SH-SY5Y (cell line): ENCODE results near the gene PRRT1.

Source experiments
- GATA2 ChIP-seq: IDR thresholded peaks from 2 replicates; pipeline ENCODE4 v1.6.1; 2011; ENCODE audit warnings: mild to moderate bottlenecking, low read depth, low read length
- GATA3 ChIP-seq: IDR thresholded peaks from 2 replicates; pipeline ENCODE4 v1.6.1; 2011; ENCODE audit warnings: low read depth, mild to moderate bottlenecking, low read length, moderate library complexity

PRRT1 gene

DNA sequence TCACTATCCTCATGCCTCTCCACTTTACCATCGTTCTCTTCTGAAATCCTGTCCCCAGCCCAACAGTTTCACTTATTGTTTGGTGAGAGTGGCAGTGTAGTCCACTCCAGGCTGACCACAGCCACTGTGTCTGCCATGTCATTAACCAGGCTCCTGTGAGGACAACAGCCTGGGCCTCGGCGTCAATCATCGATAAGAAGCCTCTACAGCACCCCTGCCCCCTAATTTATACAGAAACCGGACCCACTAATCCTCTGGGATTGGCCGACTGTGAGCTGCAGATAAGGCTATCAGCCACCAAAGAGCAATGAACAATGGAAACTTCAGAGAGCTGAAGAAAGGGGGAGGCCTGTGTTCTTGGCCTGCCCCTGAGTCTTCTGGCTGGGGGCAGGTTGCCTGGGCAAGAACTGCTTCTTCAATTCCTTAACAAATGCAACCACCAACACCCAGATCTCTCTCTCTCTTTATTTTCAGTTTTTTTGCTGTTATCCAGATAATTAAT, 16.1 kb upstream of the PRRT1 start:
- TF ChIP-seq GATA2 (no peak), GATA3 (no peak)

DNA sequence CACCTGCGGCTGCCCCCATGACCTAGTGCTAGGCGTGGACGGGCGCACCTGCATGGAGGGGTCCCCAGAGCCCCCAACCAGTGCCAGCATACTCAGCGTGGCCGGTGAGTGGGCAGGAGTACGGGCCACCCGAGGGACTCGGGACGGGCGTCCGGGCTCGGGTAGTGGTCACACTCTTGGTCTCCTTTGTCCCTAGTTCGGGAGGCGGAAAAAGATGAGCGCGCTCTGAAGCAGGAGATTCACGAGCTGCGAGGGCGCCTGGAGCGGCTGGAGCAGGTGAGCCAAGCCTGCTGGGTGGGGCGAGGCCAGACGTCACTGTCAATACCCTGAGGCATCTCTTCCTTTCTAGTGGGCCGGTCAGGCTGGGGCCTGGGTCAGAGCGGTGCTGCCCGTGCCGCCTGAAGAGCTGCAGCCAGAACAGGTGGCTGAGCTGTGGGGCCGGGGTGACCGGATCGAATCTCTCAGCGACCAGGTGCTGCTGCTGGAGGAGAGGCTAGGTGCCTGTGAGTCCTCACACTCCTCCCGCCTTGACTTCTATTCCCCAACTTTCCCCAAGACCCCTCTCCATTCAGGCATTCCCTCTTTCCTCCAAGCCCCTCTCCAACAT, 15.5 kb upstream of the PRRT1 start:
- TF ChIP-seq GATA3 (no peak), GATA2 (no peak)

DNA sequence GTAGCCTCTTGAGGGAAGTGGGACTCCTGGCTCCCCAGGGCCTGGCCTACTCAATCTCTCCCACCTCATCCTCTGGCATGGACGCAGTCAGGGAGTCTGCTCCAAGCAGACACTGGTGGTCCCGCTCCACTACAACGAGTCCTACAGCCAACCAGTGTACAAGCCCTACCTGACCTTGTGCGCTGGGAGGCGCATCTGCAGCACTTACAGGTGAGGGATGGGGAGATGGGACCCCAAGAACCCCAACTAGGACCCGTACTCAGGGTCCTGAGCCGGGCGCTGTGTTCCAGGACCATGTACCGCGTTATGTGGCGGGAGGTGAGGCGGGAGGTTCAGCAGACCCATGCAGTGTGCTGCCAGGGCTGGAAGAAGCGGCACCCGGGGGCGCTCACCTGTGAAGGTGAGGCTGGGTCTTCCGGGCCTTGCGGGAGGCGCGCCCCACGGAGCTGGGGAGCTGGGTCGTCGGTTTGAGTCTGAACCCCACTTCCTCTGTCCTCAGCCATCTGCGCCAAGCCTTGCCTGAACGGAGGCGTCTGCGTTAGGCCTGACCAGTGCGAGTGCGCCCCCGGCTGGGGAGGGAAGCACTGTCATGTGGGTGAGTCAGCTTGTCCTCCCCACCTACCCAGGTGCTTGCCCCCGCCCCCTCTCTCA, 14.8 kb upstream of the PRRT1 start:
- TF ChIP-seq GATA2 = no peak

DNA sequence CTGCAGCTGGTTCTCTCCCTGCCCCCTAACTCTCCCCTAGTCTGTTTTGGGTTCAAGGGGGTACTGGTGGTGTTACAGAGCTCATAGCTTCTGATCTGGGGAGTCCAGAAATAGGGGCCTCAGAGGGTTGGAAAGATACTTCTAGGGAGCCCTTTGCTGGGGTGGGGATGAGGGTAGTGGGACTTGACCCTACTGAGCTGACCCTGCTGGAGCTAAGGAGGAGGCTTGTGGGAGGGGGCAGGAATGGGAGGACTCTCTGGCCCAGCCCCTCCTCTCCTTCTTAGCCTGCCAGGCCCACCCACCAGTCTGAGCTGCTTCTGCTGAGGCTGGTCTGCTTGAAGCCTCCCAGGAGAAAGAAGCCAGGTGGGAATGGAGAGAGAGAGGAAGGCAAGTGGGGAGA, 12.6 kb upstream of the PRRT1 start, which contains the start of gene EGFL8:
Gene EGFL8 (plus strand): TSS at position 301 of the 400 bp plus-strand sequence. CDS start 1,571 bp downstream, outside the sequence.
- TF ChIP-seq GATA2 = no peak
- TF ChIP-seq GATA3 = no peak

DNA sequence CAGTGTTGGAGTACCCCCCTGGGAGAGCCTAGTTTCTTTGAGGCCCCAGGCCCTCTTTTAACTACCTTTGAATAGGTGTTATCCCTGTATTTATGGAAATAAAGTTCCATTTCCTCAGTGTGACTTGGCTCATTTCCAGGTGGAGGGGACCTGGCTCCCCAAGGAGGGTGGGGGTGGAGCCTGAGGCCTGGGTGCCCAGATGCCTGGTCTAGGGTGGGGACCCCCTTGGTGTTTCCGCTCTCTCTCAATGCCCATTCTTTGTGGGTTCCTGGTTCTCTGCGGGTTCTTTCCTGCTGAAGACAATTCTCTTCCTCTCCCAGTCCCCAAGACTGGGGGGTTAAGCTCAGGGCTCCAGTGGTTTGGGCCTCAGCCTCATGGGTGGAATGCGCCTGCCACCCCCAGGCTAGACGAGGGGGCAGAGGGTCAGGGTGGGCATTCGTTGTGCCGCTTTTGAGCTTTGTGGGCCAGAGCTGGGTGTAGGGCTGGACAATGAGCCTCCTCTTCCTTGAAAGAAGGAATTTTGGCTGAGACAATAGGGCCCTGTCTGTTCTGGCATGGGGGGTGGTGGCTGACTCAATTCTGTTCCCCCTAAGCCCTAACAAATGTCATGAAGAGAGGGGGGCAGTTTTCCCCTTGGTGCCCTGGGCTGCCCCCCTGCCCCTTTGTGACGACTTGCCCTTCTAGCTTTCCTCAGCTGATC, 12.0 kb upstream of the PRRT1 start:
- TF ChIP-seq GATA2 (no peak), GATA3 (no peak)

DNA sequence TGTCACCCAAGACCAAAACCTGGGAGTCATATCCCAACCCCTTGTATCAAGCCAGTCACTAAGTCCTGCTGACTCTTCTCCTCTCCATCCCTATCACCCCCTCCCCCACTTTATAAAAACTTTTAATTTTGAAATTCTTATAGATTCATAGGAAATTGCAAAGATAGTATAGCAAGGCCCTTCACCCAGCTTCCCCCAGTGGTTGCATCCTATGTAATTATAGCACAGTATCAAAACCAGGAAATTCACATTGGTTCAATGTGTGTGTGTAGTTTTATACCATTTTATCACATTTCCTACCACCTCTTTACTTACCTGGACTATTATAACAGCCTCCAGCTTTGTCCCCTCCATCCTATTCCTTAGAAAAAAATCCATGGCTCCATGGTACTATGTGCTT, 6.3 kb upstream of the PRRT1 start:
- TF ChIP-seq GATA3 = no peak
- no peak for TF ChIP-seq GATA2

DNA sequence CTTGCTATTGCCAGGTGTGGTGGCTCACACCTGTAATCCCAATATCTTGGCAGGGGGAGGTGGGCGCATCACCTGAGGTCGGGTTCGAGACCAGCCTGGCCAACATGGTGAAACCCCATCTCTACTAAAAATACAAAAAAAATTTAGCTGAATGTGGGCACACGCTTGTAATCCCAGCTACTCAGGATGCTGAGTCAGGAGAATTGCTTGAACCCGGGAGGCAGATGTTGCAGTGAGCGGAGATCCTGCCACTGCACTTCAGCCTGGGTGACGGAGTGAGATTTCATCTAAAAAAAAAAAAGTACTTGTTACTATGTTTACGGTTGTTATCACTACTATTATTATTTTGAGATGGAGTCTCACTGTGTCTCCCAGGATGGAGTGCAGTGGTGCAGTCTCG, 5.2 kb upstream of the PRRT1 start:
- no peak for TF ChIP-seq GATA2
- no peak for TF ChIP-seq GATA3

DNA sequence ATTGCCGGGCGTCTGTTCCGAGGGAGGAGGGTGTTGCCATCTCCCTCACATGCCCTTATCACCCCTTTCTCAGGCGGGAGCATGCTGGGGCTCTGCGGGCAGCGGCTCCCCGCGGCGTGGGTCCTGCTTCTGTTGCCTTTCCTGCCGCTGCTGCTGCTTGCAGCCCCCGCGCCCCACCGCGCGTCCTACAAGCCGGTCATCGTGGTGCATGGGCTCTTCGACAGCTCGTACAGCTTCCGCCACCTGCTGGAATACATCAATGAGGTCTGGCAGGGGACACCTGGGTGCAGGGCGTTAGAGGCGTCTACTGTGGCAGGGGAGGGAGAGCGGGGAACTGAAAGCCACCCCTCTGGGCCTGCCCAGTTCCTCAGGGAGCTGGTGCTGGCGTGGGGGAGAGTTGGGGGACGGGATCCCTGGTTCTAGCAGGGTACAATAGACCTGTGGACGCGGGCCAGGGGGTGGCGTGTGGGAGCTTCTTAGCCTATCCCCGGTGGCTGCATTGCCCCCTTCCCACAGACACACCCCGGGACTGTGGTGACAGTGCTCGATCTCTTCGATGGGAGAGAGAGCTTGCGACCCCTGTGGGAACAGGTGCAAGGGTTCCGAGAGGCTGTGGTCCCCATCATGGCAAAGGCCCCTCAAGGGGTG, 2.9 kb upstream of the PRRT1 start:
- no peak for TF ChIP-seq GATA3
- no peak for TF ChIP-seq GATA2

DNA sequence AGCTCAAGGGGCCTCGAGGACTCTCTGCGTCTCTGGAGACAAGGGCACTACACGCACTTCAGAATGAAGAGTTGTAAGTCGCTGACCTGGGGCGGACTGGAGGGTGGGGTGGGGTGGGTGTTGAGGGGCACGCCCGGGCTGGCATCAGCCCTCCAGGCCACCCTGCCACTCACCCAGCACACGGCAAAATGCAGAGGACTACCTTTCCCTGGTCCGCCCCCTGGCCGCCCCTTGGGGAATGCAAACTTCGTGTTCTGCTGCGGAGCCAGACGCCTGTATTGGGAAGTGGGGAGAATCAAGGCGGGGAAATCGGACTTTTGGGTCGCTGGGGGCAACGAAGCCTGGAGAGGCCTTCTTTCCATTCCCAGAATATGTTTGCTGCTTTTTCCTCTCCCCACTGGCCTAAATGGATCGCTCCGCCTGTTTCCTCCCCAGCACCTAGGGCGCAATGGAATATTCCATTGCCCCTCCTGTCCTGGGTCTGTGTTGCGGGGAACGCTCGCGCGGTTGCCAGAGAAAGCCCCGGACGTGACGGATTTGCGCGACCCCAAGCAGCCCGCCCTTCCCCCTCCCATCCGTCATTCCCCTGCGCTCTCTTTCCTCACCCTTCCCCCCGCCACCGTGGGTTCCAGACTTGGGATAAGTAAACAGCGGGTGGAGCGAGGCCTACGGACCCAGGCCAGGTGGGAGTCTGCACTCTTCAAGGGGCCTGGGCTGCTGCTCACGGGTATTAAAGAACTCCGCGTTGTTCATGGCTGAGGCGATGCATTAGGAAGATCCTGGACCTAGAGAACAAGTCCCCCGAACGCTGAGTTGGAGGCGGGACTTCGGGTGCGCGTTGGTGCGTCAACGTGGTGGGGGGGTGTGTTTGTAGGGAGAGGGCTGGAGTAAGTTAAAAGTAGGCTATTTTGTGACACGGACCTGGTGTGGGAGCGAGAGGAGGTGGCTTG, 2.1 kb upstream of the PRRT1 start, which contains the start of gene PPT2:
Gene PPT2 (plus strand): TSS at position 578 of the 950 bp plus-strand sequence. CDS start 454 bp downstream, outside the sequence.
- no peak for TF ChIP-seq GATA2
- no peak for TF ChIP-seq GATA3

DNA sequence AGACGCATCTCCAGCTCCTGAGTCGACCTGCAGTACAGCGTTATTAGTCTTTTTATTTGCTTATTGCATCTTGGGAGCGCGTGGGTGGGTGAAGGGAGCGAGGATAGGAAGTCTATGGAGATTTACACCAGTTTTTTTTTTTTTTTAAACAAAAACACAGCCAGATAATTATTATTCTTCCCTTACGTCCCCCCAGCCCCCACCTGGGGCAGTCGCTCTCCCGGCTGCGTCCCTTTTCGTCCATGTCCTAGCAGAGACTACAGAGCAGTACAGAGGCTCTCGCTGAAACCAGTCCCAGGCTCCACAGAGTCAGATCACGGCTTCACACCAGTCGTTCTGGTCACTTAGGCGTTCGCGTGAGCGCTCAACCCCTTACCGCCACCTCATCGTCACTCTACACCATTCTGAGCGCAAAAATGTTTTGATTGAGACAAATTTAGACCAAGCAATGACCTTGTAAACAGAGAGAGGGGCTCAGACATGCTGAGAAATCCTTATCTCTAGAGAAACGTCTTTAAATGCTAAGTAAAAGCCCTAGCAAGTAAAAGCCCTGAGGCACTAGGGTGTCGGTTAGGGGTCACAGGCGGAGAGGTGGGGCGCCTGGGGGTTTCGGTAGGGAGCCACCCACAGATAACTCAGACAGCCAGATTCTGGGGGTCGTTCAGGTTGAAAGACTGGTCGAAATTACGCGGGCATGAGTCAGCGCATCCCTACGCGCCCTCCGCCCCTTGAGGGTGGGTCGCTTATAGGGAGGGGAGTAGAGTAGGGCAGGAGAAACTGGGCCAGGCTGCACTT, 1.2 kb upstream of the PRRT1 start:
- TF ChIP-seq GATA2 (no peak), GATA3 (no peak)

DNA sequence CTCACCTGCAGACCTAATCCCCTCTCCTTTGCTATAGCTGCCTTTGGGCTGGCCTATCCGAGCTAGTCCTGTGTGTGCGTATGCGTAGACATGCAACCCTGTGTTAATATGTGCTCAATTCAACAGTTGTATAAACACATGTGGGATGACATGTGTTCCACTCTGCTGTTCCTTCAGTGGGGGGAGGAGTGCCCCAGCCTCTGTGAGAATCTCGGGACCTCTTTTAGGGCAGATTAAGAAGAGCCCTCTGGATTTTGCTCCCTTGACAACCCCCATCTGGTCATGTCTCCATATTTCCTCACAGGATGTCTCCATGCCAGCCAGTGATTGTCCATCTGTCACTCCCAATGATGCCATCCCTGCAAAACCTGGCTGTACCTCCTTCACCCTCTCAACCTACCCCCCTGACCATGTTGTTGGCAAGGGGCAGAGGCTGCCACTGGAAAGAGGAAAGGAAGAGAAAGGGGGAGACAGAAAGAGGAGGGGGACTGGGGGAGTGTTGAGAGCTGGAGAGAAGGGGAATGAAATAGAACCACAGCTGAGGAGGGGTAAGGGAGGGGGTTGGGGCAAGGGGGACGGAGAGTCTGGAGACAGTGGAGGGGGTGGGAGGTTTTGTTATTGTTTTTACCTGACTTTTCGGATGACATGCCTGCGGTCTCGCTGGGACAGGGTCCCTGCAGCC, 417 bp downstream of the PRRT1 start:
- TF ChIP-seq GATA2 (no peak), GATA3 (no peak)
